Panc1 (cell line): ENCODE results near the gene ARMCX1.

Experiments used
- POLR2AphosphoS5 ChIP-seq: IDR thresholded peaks from 2 replicates; pipeline ENCODE4 v1.6.1; 2012; ENCODE audit warnings: mild to moderate bottlenecking, low read depth, low read length, moderate library complexity
- SIN3A ChIP-seq: IDR thresholded peaks from 2 replicates; pipeline ENCODE4 v1.6.1; 2012; ENCODE audit warnings: low read depth, mild to moderate bottlenecking, low read length, moderate library complexity, borderline replicate concordance; ENCODE audit not compliant: insufficient read depth
- TCF7L2 ChIP-seq: IDR thresholded peaks from 2 replicates; pipeline ENCODE4 v1.6.1; 2011; ENCODE audit warnings: mild to moderate bottlenecking, low read depth, low read length, inconsistent platforms
- TF ChIP-seq, protein P1 (sequence below): fragments of 450-650 bp; IDR thresholded peaks from 2 replicates; pipeline ENCODE4 v1.5.1; 2017; ENCODE audit warnings: mild to moderate bottlenecking
- TF ChIP-seq, protein P2 (sequence below), 2 experiments: IDR thresholded peaks; 2 replicates each; pipeline ENCODE4 v1.6.1; 2011 to 2012; ENCODE audit warnings: low read depth in 2 of 2, control low read depth in 1 of 2, low read length in 1 of 2, mild to moderate bottlenecking in 1 of 2, moderate library complexity in 1 of 2; ENCODE audit not compliant: insufficient read depth in 1 of 2

DNA sequence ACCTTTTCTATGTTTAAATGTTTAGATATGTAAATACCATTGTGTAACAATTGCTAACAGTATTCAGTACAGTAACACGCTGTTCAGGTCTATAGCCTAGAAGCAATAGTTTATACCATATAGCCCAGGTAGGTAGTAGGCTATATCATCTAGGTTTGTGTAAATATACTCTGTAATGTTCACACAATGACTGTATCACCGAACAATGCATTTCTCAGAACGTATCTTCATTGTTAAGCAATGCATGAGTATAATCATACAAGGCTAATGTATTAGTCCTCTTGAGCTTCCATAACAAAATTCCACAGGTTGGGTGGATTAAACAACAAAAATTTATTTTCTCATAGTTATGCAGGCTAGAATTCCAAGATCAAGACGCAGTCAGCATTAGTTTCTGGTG, 42.4 kb upstream of the ARMCX1 start:
- TF ChIP-seq, protein P1, sequence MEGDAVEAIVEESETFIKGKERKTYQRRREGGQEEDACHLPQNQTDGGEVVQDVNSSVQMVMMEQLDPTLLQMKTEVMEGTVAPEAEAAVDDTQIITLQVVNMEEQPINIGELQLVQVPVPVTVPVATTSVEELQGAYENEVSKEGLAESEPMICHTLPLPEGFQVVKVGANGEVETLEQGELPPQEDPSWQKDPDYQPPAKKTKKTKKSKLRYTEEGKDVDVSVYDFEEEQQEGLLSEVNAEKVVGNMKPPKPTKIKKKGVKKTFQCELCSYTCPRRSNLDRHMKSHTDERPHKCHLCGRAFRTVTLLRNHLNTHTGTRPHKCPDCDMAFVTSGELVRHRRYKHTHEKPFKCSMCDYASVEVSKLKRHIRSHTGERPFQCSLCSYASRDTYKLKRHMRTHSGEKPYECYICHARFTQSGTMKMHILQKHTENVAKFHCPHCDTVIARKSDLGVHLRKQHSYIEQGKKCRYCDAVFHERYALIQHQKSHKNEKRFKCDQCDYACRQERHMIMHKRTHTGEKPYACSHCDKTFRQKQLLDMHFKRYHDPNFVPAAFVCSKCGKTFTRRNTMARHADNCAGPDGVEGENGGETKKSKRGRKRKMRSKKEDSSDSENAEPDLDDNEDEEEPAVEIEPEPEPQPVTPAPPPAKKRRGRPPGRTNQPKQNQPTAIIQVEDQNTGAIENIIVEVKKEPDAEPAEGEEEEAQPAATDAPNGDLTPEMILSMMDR: no peak
- TF ChIP-seq, protein P2, sequence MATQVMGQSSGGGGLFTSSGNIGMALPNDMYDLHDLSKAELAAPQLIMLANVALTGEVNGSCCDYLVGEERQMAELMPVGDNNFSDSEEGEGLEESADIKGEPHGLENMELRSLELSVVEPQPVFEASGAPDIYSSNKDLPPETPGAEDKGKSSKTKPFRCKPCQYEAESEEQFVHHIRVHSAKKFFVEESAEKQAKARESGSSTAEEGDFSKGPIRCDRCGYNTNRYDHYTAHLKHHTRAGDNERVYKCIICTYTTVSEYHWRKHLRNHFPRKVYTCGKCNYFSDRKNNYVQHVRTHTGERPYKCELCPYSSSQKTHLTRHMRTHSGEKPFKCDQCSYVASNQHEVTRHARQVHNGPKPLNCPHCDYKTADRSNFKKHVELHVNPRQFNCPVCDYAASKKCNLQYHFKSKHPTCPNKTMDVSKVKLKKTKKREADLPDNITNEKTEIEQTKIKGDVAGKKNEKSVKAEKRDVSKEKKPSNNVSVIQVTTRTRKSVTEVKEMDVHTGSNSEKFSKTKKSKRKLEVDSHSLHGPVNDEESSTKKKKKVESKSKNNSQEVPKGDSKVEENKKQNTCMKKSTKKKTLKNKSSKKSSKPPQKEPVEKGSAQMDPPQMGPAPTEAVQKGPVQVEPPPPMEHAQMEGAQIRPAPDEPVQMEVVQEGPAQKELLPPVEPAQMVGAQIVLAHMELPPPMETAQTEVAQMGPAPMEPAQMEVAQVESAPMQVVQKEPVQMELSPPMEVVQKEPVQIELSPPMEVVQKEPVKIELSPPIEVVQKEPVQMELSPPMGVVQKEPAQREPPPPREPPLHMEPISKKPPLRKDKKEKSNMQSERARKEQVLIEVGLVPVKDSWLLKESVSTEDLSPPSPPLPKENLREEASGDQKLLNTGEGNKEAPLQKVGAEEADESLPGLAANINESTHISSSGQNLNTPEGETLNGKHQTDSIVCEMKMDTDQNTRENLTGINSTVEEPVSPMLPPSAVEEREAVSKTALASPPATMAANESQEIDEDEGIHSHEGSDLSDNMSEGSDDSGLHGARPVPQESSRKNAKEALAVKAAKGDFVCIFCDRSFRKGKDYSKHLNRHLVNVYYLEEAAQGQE (IDR thresholded peaks at IDR 0.05; ENCODE audit: insufficient read depth in 1 of 2, low read depth in 2 of 2, low read length in 1 of 2): no peak
- no peak for TF ChIP-seq POLR2AphosphoS5
- TF ChIP-seq SIN3A: no peak
- no peak for TF ChIP-seq TCF7L2
